CD14-positive monocyte (primary cell): ENCODE data around the gene RERE. TPM values are rescaled to one million over a fixed set of nuclear protein-coding genes. Genes with fewer than 3 reads are reported as not detected.

Experiments used
- DNase-seq, 3 donors: peaks; one replicate each; pipeline ENCODE4 v3.0.0-alpha.2; 2011 to 2022
- H2AFZ ChIP-seq: 2 replicates; pipeline ENCODE4 v1.6.0; 2012; ENCODE audit warnings: mild to moderate bottlenecking, low read depth, low read length, inconsistent platforms; ENCODE audit not compliant: insufficient read depth, poor library complexity, severe bottlenecking
- H3K27ac ChIP-seq, 2 donors: 1 replicate in 1 of 2; 2 replicates in 1 of 2; pipeline ENCODE4 v1.5.1; 2012 to 2013; ENCODE audit warnings: low read length in 2 of 2, control low read depth in 1 of 2, inconsistent platforms in 1 of 2, low read depth in 1 of 2, mild to moderate bottlenecking in 1 of 2
- H3K27me3 ChIP-seq, 2 donors: one replicate each; pipeline versions ENCODE4 v1.6.0 to v1.6.1; 2011 to 2013; ENCODE audit warnings: low read length in 2 of 2; ENCODE audit not compliant: control insufficient read depth in 2 of 2, insufficient read depth in 2 of 2
- H3K36me3 ChIP-seq, 2 donors: replicated peaks in 1 of 2; 1 replicate in 1 of 2; 2 replicates in 1 of 2; pipeline versions ENCODE4 v1.5.1 to v1.6.1; 2012 to 2013; ENCODE audit warnings: low read length in 2 of 2, control low read depth in 1 of 2, inconsistent platforms in 1 of 2, mild to moderate bottlenecking in 1 of 2; ENCODE audit not compliant: insufficient read depth in 2 of 2, control insufficient read depth in 1 of 2
- H3K4me1 ChIP-seq, 2 donors: 1 replicate in 1 of 2; 2 replicates in 1 of 2; pipeline versions ENCODE4 v1.5.1 to v1.6.1; 2012 to 2013; ENCODE audit warnings: low read length in 2 of 2, control low read depth in 1 of 2, inconsistent platforms in 1 of 2, mild to moderate bottlenecking in 1 of 2, moderate library complexity in 1 of 2; ENCODE audit not compliant: insufficient read depth in 2 of 2, control insufficient read depth in 1 of 2
- H3K4me2 ChIP-seq: replicated peaks from 2 replicates; pipeline ENCODE3; 2012; ENCODE audit warnings: low read length, moderate library complexity, mild to moderate bottlenecking; ENCODE audit not compliant: poor library complexity, severe bottlenecking; ENCODE audit errors: extremely low read depth
- H3K4me3 ChIP-seq, 3 experiments: fragments of 200-600 bp in 1 of 3; sonication (generic) in 1 of 3; replicated peaks in 1 of 3; 1 replicate in 2 of 3; 2 replicates in 1 of 3; pipeline ENCODE4 v1.5.1; 2011 to 2013; ENCODE audit warnings: low read length in 3 of 3, mild to moderate bottlenecking in 3 of 3, control low read depth in 2 of 3, low read depth in 2 of 3, inconsistent platforms in 1 of 3, moderate library complexity in 1 of 3
- H3K79me2 ChIP-seq: 2 replicates; pipeline ENCODE4 v1.6.0; 2012; ENCODE audit warnings: mild to moderate bottlenecking, control low read depth, inconsistent platforms, low read length, moderate library complexity; ENCODE audit not compliant: insufficient read depth
- H3K9ac ChIP-seq: 2 replicates; pipeline ENCODE4 v1.6.0; 2017; ENCODE audit warnings: low read length, mild to moderate bottlenecking; ENCODE audit not compliant: insufficient read depth, poor library complexity, severe bottlenecking
- H3K9me3 ChIP-seq, 2 donors: replicated peaks in 1 of 2; 1 replicate in 1 of 2; 2 replicates in 1 of 2; pipeline versions ENCODE4 v1.5.1 to v1.6.1; 2012 to 2013; ENCODE audit warnings: low read length in 2 of 2, control low read depth in 1 of 2; ENCODE audit not compliant: control insufficient read depth in 1 of 2, insufficient read depth in 1 of 2
- H4K20me1 ChIP-seq: 2 replicates; pipeline ENCODE4 v1.6.0; 2012; ENCODE audit warnings: mild to moderate bottlenecking, low read length, control low read depth, moderate library complexity; ENCODE audit not compliant: insufficient read depth
- H3K27ac Mint-ChIP-seq, 7 donors: one replicate each; pipeline ENCODE4 v1.8.0; 2020; ENCODE audit warnings: mild to moderate bottlenecking in 7 of 7, mixed read lengths in 7 of 7, moderate library complexity in 6 of 7, inconsistent platforms in 2 of 7
- H3K27me3 Mint-ChIP-seq, 3 donors: one replicate each; pipeline ENCODE4 v1.8.0; 2021 to 2022; ENCODE audit warnings: low read depth in 3 of 3, mild to moderate bottlenecking in 3 of 3, mixed read lengths in 3 of 3, moderate library complexity in 3 of 3, inconsistent platforms in 1 of 3
- H3K36me3 Mint-ChIP-seq, 2 donors: one replicate each; pipeline ENCODE4 v1.8.0; 2020; ENCODE audit warnings: mixed read lengths in 2 of 2, inconsistent platforms in 1 of 2, mild to moderate bottlenecking in 1 of 2
- H3K4me1 Mint-ChIP-seq: one replicate; pipeline ENCODE4 v1.8.0; 2020; ENCODE audit warnings: mild to moderate bottlenecking, mixed read lengths
- H3K4me3 Mint-ChIP-seq, 2 donors: one replicate each; pipeline ENCODE4 v1.8.0; 2020; ENCODE audit warnings: mild to moderate bottlenecking in 2 of 2, mixed read lengths in 2 of 2, moderate library complexity in 1 of 2
- H3K9me3 Mint-ChIP-seq, 7 donors: one replicate each; pipeline ENCODE4 v1.8.0; 2020 to 2022; ENCODE audit warnings: mixed read lengths in 7 of 7, mild to moderate bottlenecking in 6 of 7, moderate library complexity in 6 of 7, inconsistent platforms in 2 of 7
- WGBS: methylation state at CpG from one replicate; pipeline ENCODE4 v1.1.5; 2013; ENCODE audit warnings: missing lambda C conversion rate; ENCODE audit not compliant: insufficient coverage; 5-methylcytosine and 5-hydroxymethylcytosine counted together
- intact Hi-C, 2 donors: fragments of 100-400 bp; cut with micrococcal nuclease; formaldehyde crosslinking; loops; one replicate each; pipeline versions ENCODE4 v1.15.0 to v1.15.1; 2023
- polyA plus RNA-seq, 3 donors: library from polyadenylated mRNA; depleted of rRNA in 1 of 3; unstranded in 2 of 3; stranded (reverse) in 1 of 3; fragments of 300-500 nt in 2 of 3; fragments of >200 nt in 1 of 3; fragmentation: Illumina TruSeq in 2 of 3; gene quantifications; 1 replicate in 2 of 3; 2 replicates in 1 of 3; pipeline ENCODE4 v1.2.3, GENCODE V29; 2012 to 2021
- TF ChIP-seq, protein P1 (sequence below): fragments of 200-600 bp; IDR thresholded peaks from one replicate; pipeline ENCODE4 v1.8.0; 2022; ENCODE audit warnings: antibody characterized with exemption, mild to moderate bottlenecking

The RERE gene
- polyA plus RNA-seq, 3 donors = 1.2 to 19.4 (median 3.8) TPM

DNA sequence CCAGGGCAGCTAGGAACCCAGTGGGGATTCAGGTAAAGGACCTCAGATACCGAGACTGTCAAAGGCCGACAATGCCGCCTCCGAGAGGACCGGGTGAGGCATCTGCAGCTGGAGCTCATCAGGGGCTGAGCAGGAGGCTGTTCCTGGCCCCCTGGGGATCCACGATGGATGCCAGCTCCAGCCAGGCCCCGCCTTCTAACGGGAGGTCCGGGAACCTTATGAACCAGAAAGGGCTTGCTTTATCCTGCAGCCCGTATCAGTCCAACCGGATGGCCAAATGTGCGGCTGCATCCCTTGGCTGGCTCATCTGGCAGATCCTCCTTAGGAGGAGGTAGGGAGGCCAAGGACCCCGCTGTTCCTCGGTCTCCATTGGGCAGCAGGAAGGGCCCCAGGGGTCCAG lies 467.5 kb downstream of the RERE start:
- Histone ChIP-seq H3K79me2 (no peaks in the 10 kb centered on the region), H3K27me3 (no peaks in the 10 kb centered on the region), H3K27ac (no peak overlapping the region), H3K36me3 (peaks cover 17 to 28% of the 10 kb centered on the region in 2 donors), H3K4me3 (no peak overlapping the region), H3K4me1 (no peaks in the 10 kb centered on the region), H4K20me1 (peaks cover 28% of the 10 kb centered on the region), H2AFZ (no peak overlapping the region), H3K9ac (no peak overlapping the region), H3K4me2 (no peak overlapping the region), H3K9me3 (no peaks in the 10 kb centered on the region)
- intact Hi-C loops = loop anchor here (1.0 to 5.0 kb wide), 7 partner anchors 319 to 683 kb away; no protein-coding TSS in a partner anchor
- peaks cover under 1 to 7% (median 6%) of the 10 kb centered on the region in 3 donors for H3K27me3 Mint-ChIP-seq
- TF ChIP-seq, protein P1, sequence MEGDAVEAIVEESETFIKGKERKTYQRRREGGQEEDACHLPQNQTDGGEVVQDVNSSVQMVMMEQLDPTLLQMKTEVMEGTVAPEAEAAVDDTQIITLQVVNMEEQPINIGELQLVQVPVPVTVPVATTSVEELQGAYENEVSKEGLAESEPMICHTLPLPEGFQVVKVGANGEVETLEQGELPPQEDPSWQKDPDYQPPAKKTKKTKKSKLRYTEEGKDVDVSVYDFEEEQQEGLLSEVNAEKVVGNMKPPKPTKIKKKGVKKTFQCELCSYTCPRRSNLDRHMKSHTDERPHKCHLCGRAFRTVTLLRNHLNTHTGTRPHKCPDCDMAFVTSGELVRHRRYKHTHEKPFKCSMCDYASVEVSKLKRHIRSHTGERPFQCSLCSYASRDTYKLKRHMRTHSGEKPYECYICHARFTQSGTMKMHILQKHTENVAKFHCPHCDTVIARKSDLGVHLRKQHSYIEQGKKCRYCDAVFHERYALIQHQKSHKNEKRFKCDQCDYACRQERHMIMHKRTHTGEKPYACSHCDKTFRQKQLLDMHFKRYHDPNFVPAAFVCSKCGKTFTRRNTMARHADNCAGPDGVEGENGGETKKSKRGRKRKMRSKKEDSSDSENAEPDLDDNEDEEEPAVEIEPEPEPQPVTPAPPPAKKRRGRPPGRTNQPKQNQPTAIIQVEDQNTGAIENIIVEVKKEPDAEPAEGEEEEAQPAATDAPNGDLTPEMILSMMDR = no peak
- no peak for DNase-seq
- no peaks in the 10 kb centered on the region for H3K9me3 Mint-ChIP-seq
- no peak overlapping the region for H3K27ac Mint-ChIP-seq
- whole genome bisulfite sequencing = 91% methylated on average over 11 of the region's 14 CpGs
- H3K36me3 Mint-ChIP-seq = peaks cover 22% of the 10 kb centered on the region in 2 donors
- peaks cover 2% of the 10 kb centered on the region for H3K4me1 Mint-ChIP-seq
- H3K4me3 Mint-ChIP-seq = no peak overlapping the region

DNA sequence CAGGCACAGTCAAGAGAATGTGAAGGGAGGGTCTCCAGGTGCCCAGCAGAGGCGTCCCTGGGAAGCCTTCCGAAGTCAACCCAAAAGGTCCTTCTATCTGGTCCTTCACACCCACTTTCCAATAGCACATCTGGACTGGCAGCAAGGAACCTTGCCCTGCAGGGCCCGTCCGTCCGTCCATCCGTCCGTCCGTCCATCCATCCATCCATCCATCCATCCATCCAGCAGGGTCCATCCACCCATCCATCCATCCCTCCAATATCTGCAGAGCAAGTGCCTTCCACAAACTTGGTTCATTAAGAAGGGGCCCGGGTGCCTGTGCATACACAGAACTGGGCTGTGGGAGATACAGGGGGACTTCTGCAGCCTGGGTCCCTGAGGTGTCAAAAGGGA lies 468.0 kb downstream of the RERE start:
- no peak for DNase-seq
- intact Hi-C loops = loop anchor here (1.0 to 5.0 kb wide), 7 partner anchors 318 to 683 kb away; no protein-coding TSS in a partner anchor
- Mint-ChIP-seq H3K9me3 (no peaks in the 10 kb centered on the region), H3K27ac (peak overlapping the region in 1 of 7 donors; percentile 57), H3K27me3 (peaks cover 1 to 7% (median 6%) of the 10 kb centered on the region in 3 donors), H3K4me1 (peaks cover 2% of the 10 kb centered on the region), H3K36me3 (peaks cover 18 to 19% of the 10 kb centered on the region in 2 donors), H3K4me3 (no peak overlapping the region)
- H3K36me3 ChIP-seq = peaks cover 12 to 23% of the 10 kb centered on the region in 2 donors
- no peaks in the 10 kb centered on the region for H3K27me3 ChIP-seq
- H3K9ac ChIP-seq = no peak overlapping the region
- H4K20me1 ChIP-seq = peaks cover 28% of the 10 kb centered on the region
- H3K27ac ChIP-seq = no peak overlapping the region
- H3K4me2 ChIP-seq = no peak overlapping the region
- no peaks in the 10 kb centered on the region for H3K4me1 ChIP-seq
- H3K4me3 ChIP-seq = no peak overlapping the region
- no peaks in the 10 kb centered on the region for H3K9me3 ChIP-seq
- no peak overlapping the region for H2AFZ ChIP-seq
- 93% methylated on average over 8 of the region's 9 CpGs for WGBS
- H3K79me2 ChIP-seq = no peaks in the 10 kb centered on the region
- TF ChIP-seq, protein P1 = no peak
